ENCODE results near the gene CEP128.

GRCh38 chr14:80518173-80518572 lies 423.4 kb downstream of the CEP128 start:
- no peak for TF ChIP-seq POLR2AphosphoS5 (IDR thresholded peaks at IDR 0.05; ENCODE audit: borderline replicate concordance, low read depth, low read length)
- no peak for TF ChIP-seq EZH2 (IDR thresholded peaks at IDR 0.05)
- no peak for TF ChIP-seq FOXP2 (optimal IDR thresholded peaks at IDR 0.05; ENCODE audit: control extremely low read depth, extremely low read length, insufficient read depth)
